K562 (cell line): ENCODE results near the gene PGD. TPM values are rescaled to one million over a fixed set of nuclear protein-coding genes. Genes with fewer than 3 reads are reported as not detected.

Experiments used
- BCOR ChIP-seq: fragments of 450-650 bp; IDR thresholded peaks from 2 replicates; pipeline ENCODE4 v1.6.1; 2016
- C11orf30 ChIP-seq: fragments of 450-650 bp; IDR thresholded peaks from 2 replicates; pipeline ENCODE4 v1.6.1; 2016; ENCODE audit warnings: low read depth, mild to moderate bottlenecking
- CCAR2 ChIP-seq: fragments of 200-400 bp; formaldehyde crosslinking; IDR thresholded peaks from 2 replicates; pipeline ENCODE4 v1.6.1; 2017; ENCODE audit warnings: mild to moderate bottlenecking, low read depth, low read length
- CEBPB ChIP-seq: fragments of 450-650 bp; IDR thresholded peaks from 2 replicates; pipeline ENCODE4 v1.6.1; 2016; ENCODE audit warnings: missing genetic modification characterization, missing compliant biosample characterization
- CEBPG ChIP-seq, 3 experiments: fragments of 200-800 bp in 1 of 3; sonication (Bioruptor generic) in 1 of 3; sonication (generic) in 1 of 3; formaldehyde crosslinking in 1 of 3; IDR thresholded peaks in 2 of 3; conservative IDR thresholded peaks in 1 of 3; 2 replicates each; pipeline versions ENCODE4 v1.6.1 to v1.8.0; 2016 to 2022; ENCODE audit warnings: missing compliant biosample characterization in 2 of 3, missing genetic modification characterization in 2 of 3, mild to moderate bottlenecking in 1 of 3, missing genetic modification reagents in 1 of 3
- ELF1 ChIP-seq: fragments of 200-800 bp; sonication (Bioruptor generic); IDR thresholded peaks from 2 replicates; pipeline ENCODE4 v1.6.1; 2016; ENCODE audit warnings: missing genetic modification characterization, missing compliant biosample characterization
- EP400 ChIP-seq: fragments of 450-650 bp; IDR thresholded peaks from 2 replicates; pipeline ENCODE4 v1.6.1; 2017; ENCODE audit warnings: antibody characterized with exemption, mild to moderate bottlenecking, moderate library complexity
- GTF3C2 ChIP-seq: IDR thresholded peaks from 3 replicates; pipeline ENCODE4 v1.6.1; 2011; ENCODE audit warnings: borderline replicate concordance, mild to moderate bottlenecking, moderate library complexity; ENCODE audit not compliant: insufficient read length; ENCODE audit errors: extremely low read depth
- IRF9 ChIP-seq: fragments of 450-650 bp; IDR thresholded peaks from 2 replicates; pipeline ENCODE4 v1.6.1; 2016; ENCODE audit warnings: missing biosample characterization, missing genetic modification characterization
- LEF1 ChIP-seq: fragments of 450-650 bp; IDR thresholded peaks from 2 replicates; pipeline ENCODE4 v1.6.1; 2016; ENCODE audit warnings: mild to moderate bottlenecking
- MAZ ChIP-seq, 2 experiments: fragments of 450-650 bp in 1 of 2; sonication (generic) in 1 of 2; formaldehyde crosslinking; IDR thresholded peaks in 1 of 2; conservative IDR thresholded peaks in 1 of 2; 2 replicates each; pipeline versions ENCODE4 v1.4.0 to v1.5.0; 2020; ENCODE audit warnings: mild to moderate bottlenecking in 1 of 2, missing genetic modification reagents in 1 of 2
- MEF2D ChIP-seq: conservative IDR thresholded peaks from 2 replicates; pipeline ENCODE4 v1.6.1; 2016; ENCODE audit warnings: low read depth, missing genetic modification characterization, missing compliant biosample characterization
- MEIS2 ChIP-seq: fragments of 450-650 bp; IDR thresholded peaks from 2 replicates; pipeline ENCODE4 v1.6.1; 2014; ENCODE audit warnings: mild to moderate bottlenecking; ENCODE audit not compliant: partially characterized antibody
- MTA2 ChIP-seq: fragments of 450-650 bp; IDR thresholded peaks from 2 replicates; pipeline ENCODE4 v1.6.1; 2016; ENCODE audit warnings: low read depth
- NEUROD1 ChIP-seq: fragments of 150-350 bp; IDR thresholded peaks from 2 replicates; pipeline ENCODE4 v1.6.1; 2014; ENCODE audit warnings: borderline replicate concordance, low read length, low read depth; ENCODE audit not compliant: partially characterized antibody
- PKNOX1 ChIP-seq: fragments of 450-650 bp; IDR thresholded peaks from 2 replicates; pipeline ENCODE4 v1.6.1; 2016
- POLR2G ChIP-seq: fragments of 200-400 bp; formaldehyde crosslinking; IDR thresholded peaks from 2 replicates; pipeline ENCODE4 v1.6.1; 2017; ENCODE audit warnings: low read depth, mild to moderate bottlenecking, antibody characterized with exemption, low read length, moderate library complexity
- RBM22 ChIP-seq: fragments of 200-400 bp; formaldehyde crosslinking; IDR thresholded peaks from 2 replicates; pipeline ENCODE4 v1.6.1; 2018; ENCODE audit warnings: low read length, low read depth; ENCODE audit not compliant: poor library complexity, severe bottlenecking
- SIX5 ChIP-seq, 2 experiments: IDR thresholded peaks; 2 replicates each; pipeline ENCODE4 v1.6.1; 2011; ENCODE audit warnings: low read length in 2 of 2, borderline replicate concordance in 1 of 2, low read depth in 1 of 2, mild to moderate bottlenecking in 1 of 2, moderate library complexity in 1 of 2; ENCODE audit not compliant: insufficient read depth in 1 of 2
- STAT5A ChIP-seq: IDR thresholded peaks from 2 replicates; pipeline ENCODE4 v1.6.1; 2012; ENCODE audit warnings: low read length, inconsistent platforms, borderline replicate concordance
- TCF7 ChIP-seq: sonication (generic); IDR thresholded peaks from 2 replicates; pipeline ENCODE4 v1.6.1; 2016; ENCODE audit warnings: antibody characterized with exemption, borderline replicate concordance
- ZBED1 ChIP-seq: IDR thresholded peaks from 2 replicates; pipeline ENCODE4 v1.6.1; 2014
- ZNF165 ChIP-seq: fragments of 250-450 bp; sonication (Bioruptor Pico); IDR thresholded peaks from 2 replicates; pipeline ENCODE4 v1.4.0; 2020; ENCODE audit warnings: borderline replicate concordance
- ZNF583 ChIP-seq: fragments of 250-450 bp; sonication (Bioruptor Pico); IDR thresholded peaks from 2 replicates; pipeline ENCODE4 v1.4.0; 2020
- ZNF766 ChIP-seq: fragments of 200-800 bp; sonication (Bioruptor generic); conservative IDR thresholded peaks from 2 replicates; pipeline ENCODE4 v1.6.1; 2016; ENCODE audit warnings: missing genetic modification characterization, missing compliant biosample characterization
- polyA plus RNA-seq, 8 experiments: library from polyadenylated mRNA; depleted of rRNA in 4 of 8; stranded (reverse) in 5 of 8; unstranded in 3 of 8; fragments of >200 nt; fragmentation: Nextera tagmentation in 2 of 8; fragmentation: Illumina TruSeq in 1 of 8; extraction: Ambion mirVana in 2 of 8; extraction: Trizol in 1 of 8; gene quantifications; 2 replicates each; pipeline versions ENCODE4 v1.2.1 to v1.2.3, GENCODE V29; 2011 to 2014; ENCODE audit warnings: inconsistent platforms in 1 of 8, missing spikeins in 1 of 8
- total RNA-seq, 7 experiments: library from RNA; depleted of rRNA in 6 of 7; stranded (reverse); fragments of >200 nt in 6 of 7; fragmentation: Illumina TruSeq in 2 of 7; extraction: Trizol in 2 of 7; gene quantifications; 2 replicates each; pipeline versions ENCODE4 v1.2.1 to v1.2.3, GENCODE V29; 2011 to 2021; ENCODE audit warnings: low replicate concordance in 1 of 7

PGD gene
- total and polyA plus RNA-seq, 9 of the 15 experiments (the other 6 are each of a cell fraction or from before 2014, with no cell fraction given) = 177 to 542 (median 270) TPM

- TF ChIP-seq SIX5 (IDR thresholded peaks at IDR 0.05; ENCODE audit: borderline replicate concordance in 1 of 2, insufficient read depth in 1 of 2, low read depth in 1 of 2, low read length in 2 of 2) (no peak), ELF1 (peak; percentile 50), GTF3C2 (no peak), POLR2G (no peak), MEIS2 (no peak), ZBED1 (no peak), EP400 (peak; percentile 49), CEBPG (CRISPR knock-in tag; IDR thresholded peaks at IDR 0.05) (no peak), CEBPG (tag; conservative IDR thresholded peaks at IDR 0.05 in 1 of 2, IDR thresholded peaks at IDR 0.05 in 1 of 2) (peak; percentile 49 to 62; a peak in 2 of 4 replicates), NEUROD1 (no peak), MEF2D (tag) (no peak), ZNF766 (CRISPR knock-in tag) (peak; percentile 56; the same call in 1 of the 2 replicates), IRF9 (tag) (no peak), C11orf30 (peak; percentile 98), BCOR (no peak), CEBPB (tag) (peak; percentile 75), MAZ (CRISPR knock-in tag; conservative IDR thresholded peaks at IDR 0.05 in 1 of 2, IDR thresholded peaks at IDR 0.05 in 1 of 2) (peak in 1 of 2 experiments; percentile 53; a peak in 1 of 4 replicates), TCF7 (no peak), ZNF583 (CRISPR knock-in tag) (no peak), STAT5A (no peak), MTA2 (no peak), ZNF165 (CRISPR knock-in tag) (no peak), LEF1 (peak; percentile 15; the same call in 1 of the 2 replicates), PKNOX1 (peak; percentile 62), RBM22 (no peak), CCAR2 (no peak)
Observed at GRCh38 chr1:10387677-10388386, 11.0 kb upstream of the PGD start (continued).
